ENCODE results near the gene STARD3NL. TPM values are rescaled to one million over a fixed set of nuclear protein-coding genes. Genes with fewer than 3 reads are reported as not detected.

STARD3NL gene
- 78.4 and 99.6 TPM in 2 replicates for total RNA-seq

GRCh38 chr7:38178004-38178694 lies at the start of gene STARD3NL:
TSS of gene STARD3NL (plus strand) at chr7:38178245. CDS start at chr7:38207505, 29,260 bp downstream.

DNA sequence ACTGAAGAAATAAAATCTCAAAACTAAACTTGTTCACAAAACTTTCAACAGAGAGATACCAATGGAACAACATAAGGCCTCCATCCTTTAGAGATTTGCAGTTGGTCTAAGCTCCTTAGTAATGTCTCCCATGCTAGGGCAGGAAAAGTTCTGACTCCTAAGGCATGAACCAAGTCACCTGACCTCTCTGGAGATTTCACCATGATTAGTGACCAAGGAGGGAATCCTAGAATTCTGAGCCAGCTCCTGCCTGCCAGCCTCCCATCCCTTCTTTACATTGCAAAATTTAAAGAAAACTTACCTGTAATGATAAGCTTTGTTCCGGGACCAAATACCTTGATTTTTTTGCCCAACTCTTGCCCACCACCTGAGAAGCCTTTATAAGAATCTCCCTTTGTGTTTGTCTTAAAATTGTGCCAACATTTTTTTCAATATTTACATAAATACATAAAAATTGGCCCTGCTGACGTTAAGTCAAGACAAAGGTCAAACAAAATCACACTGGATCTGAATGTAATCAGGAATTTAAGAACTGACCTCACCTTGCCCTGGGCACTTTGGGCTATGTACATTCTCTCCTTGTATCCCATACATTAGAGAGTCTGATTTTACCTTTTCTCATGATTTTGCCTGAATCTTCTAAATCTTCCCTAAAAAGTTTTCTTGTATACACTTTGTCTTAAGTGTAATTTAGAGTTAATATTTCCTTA lies 95.4 kb downstream of the STARD3NL start, which contains the start of gene TARP:
Gene TARP, minus strand, starts transcription at position 351 of the 710 bp plus-strand sequence.

Small RNA genes lying within 50 kb of the gene (small RNA-seq; reads per million reads assigned to genes)
- gene TRGJ1: not detected
- not detected for gene TRGJ2
- gene TRGJP: not detected
- gene TRGJP1: not detected
- not detected for gene TRGJP2

Measured in vein endothelial cell (primary cell).